H1 (cell line): ENCODE results near the gene ERI3. TPM values are rescaled to one million over a fixed set of nuclear protein-coding genes. Genes with fewer than 3 reads are reported as not detected.

Source experiments
- CTCF ChIA-PET: fragments of 300-600 bp; sonication (Branson Sonifier 250); formaldehyde crosslinking; loops from one replicate; lab custom pipeline; 2021; ENCODE audit not compliant: partially characterized antibody; lab: Charles Lee
- POLR2A ChIA-PET: fragments of 300-600 bp; sonication (Branson Sonifier 250); formaldehyde crosslinking; loops from one replicate; lab custom pipeline; 2021; ENCODE audit warnings: inconsistent platforms; ENCODE audit not compliant: partially characterized antibody; lab: Charles Lee
- DNase-seq, 2 experiments: peaks; one replicate each; pipeline versions ENCODE4 v3.0.0 to v3.0.0-alpha.2; 2010 to 2022; ENCODE audit warnings: low spot score in 2 of 2, low read depth in 1 of 2, mixed read lengths in 1 of 2
- FAIRE-seq: peaks from 2 replicates; lab custom pipeline; 2011; peaks lifted over from hg19 to GRCh38; lab: Jason Lieb, UNC
- H2AFZ ChIP-seq: 2 replicates; pipeline ENCODE4 v1.8.1; 2012; ENCODE audit warnings: low read length, inconsistent platforms
- H2AK5ac ChIP-seq: 2 replicates; pipeline ENCODE4 v1.6.1; 2013; ENCODE audit warnings: low read depth, low read length
- H2BK120ac ChIP-seq: replicated peaks from 2 replicates; pipeline ENCODE3; 2013; ENCODE audit warnings: low read depth, low read length, inconsistent platforms
- H2BK12ac ChIP-seq: 2 replicates; pipeline ENCODE4 v1.6.1; 2013; ENCODE audit warnings: low read depth, low read length
- H2BK15ac ChIP-seq: 2 replicates; pipeline ENCODE4 v1.6.1; 2013; ENCODE audit warnings: low read length
- H2BK20ac ChIP-seq: 2 replicates; pipeline ENCODE4 v1.6.1; 2013; ENCODE audit warnings: low read length
- H2BK5ac ChIP-seq: 2 replicates; pipeline ENCODE4 v1.6.1; 2013; ENCODE audit warnings: low read depth, low read length
- H3K14ac ChIP-seq: 2 replicates; pipeline ENCODE4 v1.6.1; 2013; ENCODE audit warnings: inconsistent platforms; ENCODE audit not compliant: insufficient read length
- H3K18ac ChIP-seq: 2 replicates; pipeline ENCODE4 v1.6.1; 2013; ENCODE audit warnings: low read length; ENCODE audit errors: extremely low read depth
- H3K23ac ChIP-seq: 2 replicates; pipeline ENCODE4 v1.6.1; 2013; ENCODE audit warnings: inconsistent platforms; ENCODE audit not compliant: insufficient read length
- H3K23me2 ChIP-seq: 2 replicates; pipeline ENCODE4 v1.6.1; 2013; ENCODE audit warnings: low read depth, low read length
- H3K27ac ChIP-seq: 2 replicates; pipeline ENCODE4 v1.6.1; 2011; ENCODE audit warnings: low read depth, low read length, inconsistent platforms
- H3K27me3 ChIP-seq, 4 experiments: replicated peaks in 1 of 4; 1 replicate in 1 of 4; 2 replicates in 3 of 4; pipeline versions ENCODE4 v1.6.1 to v1.8.1; 2011 to 2013; ENCODE audit warnings: low read length in 3 of 4, mild to moderate bottlenecking in 3 of 4, inconsistent platforms in 2 of 4, mixed read lengths in 2 of 4, moderate library complexity in 1 of 4; ENCODE audit not compliant: control insufficient read depth in 3 of 4, insufficient read depth in 3 of 4; ENCODE audit errors: extremely low read depth in 1 of 4
- H3K36me3 ChIP-seq, 4 experiments: 2 replicates each; pipeline versions ENCODE4 v1.6.1 to v1.8.1; 2011 to 2013; ENCODE audit warnings: mild to moderate bottlenecking in 4 of 4, low read length in 3 of 4, moderate library complexity in 2 of 4, control low read depth in 1 of 4, inconsistent platforms in 1 of 4; ENCODE audit not compliant: insufficient read depth in 4 of 4, control insufficient read depth in 2 of 4
- H3K4ac ChIP-seq: replicated peaks from 2 replicates; pipeline ENCODE3; 2013; ENCODE audit warnings: low read length, low read depth, mixed read lengths, inconsistent platforms; ENCODE audit not compliant: insufficient read length
- H3K4me1 ChIP-seq, 4 experiments: replicated peaks in 1 of 4; 1 replicate in 1 of 4; 2 replicates in 3 of 4; pipeline versions ENCODE4 v1.6.1 to v1.8.1; 2011 to 2013; ENCODE audit warnings: low read length in 3 of 4, inconsistent platforms in 2 of 4, mixed read lengths in 1 of 4; ENCODE audit not compliant: insufficient read depth in 4 of 4, control insufficient read depth in 3 of 4
- H3K4me2 ChIP-seq, 2 experiments: 2 replicates each; pipeline versions ENCODE4 v1.6.1 to v1.8.1; 2011 to 2013; ENCODE audit warnings: low read depth in 2 of 2, low read length in 2 of 2, control low read depth in 1 of 2, inconsistent platforms in 1 of 2, mild to moderate bottlenecking in 1 of 2; ENCODE audit not compliant: insufficient read depth in 1 of 2
- H3K4me3 ChIP-seq, 4 experiments: fragments of 200-600, 300-600 bp in 1 of 4; sonication (generic), shearing (Covaris generic), sonication (Bioruptor Twin) in 1 of 4; 2 replicates each; pipeline versions ENCODE4 v1.5.1 to v1.8.1; 2011 to 2016; ENCODE audit warnings: low read length in 4 of 4, low read depth in 3 of 4, control low read depth in 2 of 4, inconsistent platforms in 2 of 4, mild to moderate bottlenecking in 2 of 4, mixed read lengths in 1 of 4, moderate library complexity in 1 of 4; ENCODE audit not compliant: insufficient read depth in 2 of 4; ENCODE audit errors: extremely low read depth in 1 of 4
- H3K56ac ChIP-seq: replicated peaks from 2 replicates; pipeline ENCODE3; 2013; ENCODE audit warnings: low read depth, mild to moderate bottlenecking, mixed read lengths, low read length, inconsistent platforms; ENCODE audit not compliant: insufficient read length
- H3K79me1 ChIP-seq: 2 replicates; pipeline ENCODE4 v1.6.1; 2013; ENCODE audit warnings: low read depth, low read length, control low read depth
- H3K79me2 ChIP-seq, 2 experiments: 2 replicates each; pipeline versions ENCODE4 v1.6.1 to v1.8.1; 2012 to 2013; ENCODE audit warnings: low read length in 2 of 2, mild to moderate bottlenecking in 2 of 2, inconsistent platforms in 1 of 2; ENCODE audit not compliant: insufficient read depth in 2 of 2, control insufficient read depth in 1 of 2
- H3K9ac ChIP-seq, 4 experiments: replicated peaks in 1 of 4; 1 replicate in 1 of 4; 2 replicates in 3 of 4; pipeline versions ENCODE4 v1.6.1 to v1.8.1; 2011 to 2013; ENCODE audit warnings: low read depth in 3 of 4, low read length in 3 of 4, control low read depth in 2 of 4, mild to moderate bottlenecking in 2 of 4, moderate library complexity in 2 of 4, inconsistent platforms in 1 of 4; ENCODE audit errors: extremely low read depth in 1 of 4
- H3K9me3 ChIP-seq, 2 experiments: 2 replicates each; pipeline versions ENCODE4 v1.6.1 to v1.8.1; 2012 to 2013; ENCODE audit warnings: mild to moderate bottlenecking in 2 of 2, moderate library complexity in 2 of 2, control low read depth in 1 of 2, inconsistent platforms in 1 of 2, low read depth in 1 of 2, low read length in 1 of 2, mixed read lengths in 1 of 2; ENCODE audit not compliant: insufficient read depth in 2 of 2
- H4K20me1 ChIP-seq, 2 experiments: replicated peaks in 1 of 2; 2 replicates each; pipeline versions ENCODE3 to v1.8.1; 2011 to 2013; ENCODE audit warnings: inconsistent platforms in 2 of 2, low read length in 2 of 2, mild to moderate bottlenecking in 1 of 2; ENCODE audit not compliant: insufficient read depth in 2 of 2, control insufficient read depth in 1 of 2
- H4K5ac ChIP-seq: 2 replicates; pipeline ENCODE4 v1.6.1; 2013; ENCODE audit warnings: low read length, low read depth, mixed read lengths, inconsistent platforms; ENCODE audit not compliant: insufficient read length
- H4K8ac ChIP-seq: 2 replicates; pipeline ENCODE4 v1.8.0; 2013; ENCODE audit warnings: mild to moderate bottlenecking, moderate library complexity, low read length, inconsistent platforms; ENCODE audit not compliant: insufficient read depth; ENCODE audit errors: extremely low read depth
- H4K91ac ChIP-seq: replicated peaks from 2 replicates; pipeline ENCODE3; 2013; ENCODE audit warnings: low read length, mixed read lengths, inconsistent platforms; ENCODE audit not compliant: insufficient read length
- CREB1 ChIP-seq: IDR thresholded peaks from 2 replicates; pipeline ENCODE4 v1.6.1; 2012; ENCODE audit warnings: inconsistent platforms
- NANOG ChIP-seq: IDR thresholded peaks from 2 replicates; pipeline ENCODE4 v1.6.1; 2011; ENCODE audit warnings: low read length, low read depth, mild to moderate bottlenecking, inconsistent platforms; ENCODE audit not compliant: insufficient read depth, poor library complexity, severe bottlenecking
- RFX5 ChIP-seq: IDR thresholded peaks from 2 replicates; pipeline ENCODE4 v1.6.1; 2011; ENCODE audit warnings: low read depth, low read length, improper control_type of control experiment, borderline replicate concordance
- SIN3A ChIP-seq, 2 experiments: IDR thresholded peaks in 1 of 2; conservative IDR thresholded peaks in 1 of 2; 2 replicates each; pipeline ENCODE4 v1.6.1; 2011 to 2012; ENCODE audit warnings: low read length in 2 of 2, improper control_type of control experiment in 1 of 2, low read depth in 1 of 2, mild to moderate bottlenecking in 1 of 2
- WGBS, 2 experiments: shearing (Covaris generic) in 1 of 2; methylation state at CpG; one replicate each; pipeline versions ENCODE4 v1.1.6 to v1.1.7; 2013 to 2015; ENCODE audit warnings: low lambda C conversion rate in 2 of 2, mixed read lengths in 2 of 2, inconsistent platforms in 1 of 2, low coverage in 1 of 2, missing lambda C conversion rate in 1 of 2; ENCODE audit not compliant: insufficient replicate concordance in 2 of 2, insufficient coverage in 1 of 2, insufficient read length in 1 of 2; ENCODE audit errors: extremely low coverage in 1 of 2, missing lambda C conversion rate in 1 of 2; 5-methylcytosine and 5-hydroxymethylcytosine counted together
- polyA plus RNA-seq, 7 experiments: library from polyadenylated mRNA; depleted of rRNA in 3 of 7; stranded (reverse) in 5 of 7; unstranded in 2 of 7; fragments of >200 nt in 5 of 7; fragments of 200-250 nt in 2 of 7; gene quantifications; 1 replicate in 5 of 7; 2 replicates in 1 of 7; 4 replicates in 1 of 7; pipeline versions ENCODE4 v1.2.1 to v1.2.3, GENCODE V29; 2011 to 2013; ENCODE audit warnings: missing spikeins in 2 of 7, mixed read lengths in 2 of 7
- total RNA-seq: library from RNA; stranded (reverse); fragmentation: NEBNext Ultra II Directional; extraction: Animal tissue kit (Norgen Biotek cat#: 25700); gene quantifications from 2 replicates; pipeline ENCODE4 v1.2.1, GENCODE V29; 2021

ERI3 gene
- total and polyA plus RNA-seq, 2 of the 8 experiments (the other 6 are each of a cell fraction or from before 2014, with no cell fraction given): 81.1 to 199 TPM

- Histone ChIP-seq H2AK5ac (no peak overlapping the region), H3K79me1 (peaks cover 5% of the 10 kb centered on the region; the same call in 1 of the 2 replicates), H3K36me3 (no peaks in the 10 kb centered on the region), H3K4me2 (no peak overlapping the region), H4K91ac (no peak overlapping the region), H3K9ac (no peak overlapping the region), H4K20me1 (no peaks in the 10 kb centered on the region), H3K27ac (no peak overlapping the region), H3K23ac (no peak overlapping the region), H2AFZ (no peak overlapping the region; the same call in 1 of the 2 replicates), H3K4me1 (peaks cover 0 to 15% (median 8%) of the 10 kb centered on the region in 4 experiments; a peak in 6 of 7 replicates), H3K27me3 (no peaks in the 10 kb centered on the region), H2BK120ac (no peak overlapping the region), H4K5ac (no peak overlapping the region), H3K18ac (no peak overlapping the region), H3K4ac (no peak overlapping the region), H4K8ac (no peak overlapping the region; the same call in 1 of the 2 replicates), H3K23me2 (peaks cover 2% of the 10 kb centered on the region; the same call in 1 of the 2 replicates), H3K4me3 (no peak overlapping the region), H3K14ac (no peak overlapping the region), H2BK12ac (peak overlapping the region; percentile 54; the same call in 1 of the 2 replicates), H2BK15ac (no peak overlapping the region), H3K79me2 (peaks cover 0 to 20% of the 10 kb centered on the region in 2 experiments; a peak in 3 of 4 replicates), H3K9me3 (no peaks in the 10 kb centered on the region), H3K56ac (no peak overlapping the region), H2BK20ac (no peak overlapping the region), H2BK5ac (no peak overlapping the region)
- DNase-seq: no peak
- ChIA-PET CTCF (interaction anchor here (0.7 to 8.9 kb wide), 7 partner anchors 11 to 63 kb away, joined by 3 to 44 read pairs (median 5); no protein-coding TSS in a partner anchor), POLR2A (no interaction called here)
- FAIRE-seq: no peak
- 86% methylated on average over 4 of the region's 4 CpGs; no CpG with 5 or more reads in 1 of the 2 experiments for WGBS, 2 experiments
- TF ChIP-seq RFX5 (no peak), CREB1 (no peak), NANOG (no peak), SIN3A (conservative IDR thresholded peaks at IDR 0.05 in 1 of 2, IDR thresholded peaks at IDR 0.05 in 1 of 2; ENCODE audit: low read depth in 1 of 2, low read length in 2 of 2) (no peak)
Measured at GRCh38 chr1:44357710-44358109, 2.7 kb upstream of the ERI3 start.
